Measurements from ENCODE around the gene PRELID3B.

Gene PRELID3B

DNA sequence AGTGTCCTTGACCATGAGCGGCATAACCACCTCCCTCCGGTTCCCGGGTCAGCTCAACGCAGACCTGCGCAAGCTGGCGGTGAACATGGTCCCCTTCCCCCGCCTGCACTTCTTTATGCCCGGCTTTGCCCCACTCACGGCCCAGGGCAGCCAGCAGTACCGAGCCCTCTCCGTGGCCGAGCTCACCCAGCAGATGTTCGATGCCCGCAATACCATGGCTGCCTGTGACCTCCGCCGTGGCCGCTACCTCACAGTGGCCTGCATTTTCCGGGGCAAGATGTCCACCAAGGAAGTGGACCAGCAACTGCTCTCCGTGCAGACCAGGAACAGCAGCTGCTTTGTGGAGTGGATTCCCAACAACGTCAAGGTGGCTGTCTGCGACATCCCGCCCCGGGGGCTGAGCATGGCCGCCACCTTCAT, 18.5 kb downstream of the PRELID3B start:
- Histone ChIP-seq H3K4me1 (ENCODE audit: insufficient read depth, low read length, severe bottlenecking) (peaks cover 9% of the 10 kb centered on the region), H2AFZ (ENCODE audit: low read length) (no peak overlapping the region), H3F3A (ENCODE audit: insufficient read depth, low read length) (0 out of 2 replicates have a peak, but pooled peaks cover 4% of the 10 kb centered on the region), H3K9ac (ENCODE audit: low read length) (no peak overlapping the region), H3K9me3 (ENCODE audit: low read length) (no peaks in the 10 kb centered on the region), H3K27ac (ENCODE audit: low read depth, low read length, poor library complexity, severe bottlenecking) (no peak overlapping the region), H3K4me2 (ENCODE audit: low read length) (no peak overlapping the region), H3K36me3 (ENCODE audit: insufficient read depth, low read length) (peaks cover 70% of the 10 kb centered on the region), H3K79me2 (ENCODE audit: insufficient read depth, low read length) (peaks cover 20% of the 10 kb centered on the region), H4K20me1 (ENCODE audit: insufficient read depth, low read length) (no peaks in the 10 kb centered on the region), H3K9me2 (ENCODE audit: low read depth, low read length) (no peaks in the 10 kb centered on the region), H3K27me3 (ENCODE audit: insufficient read depth, low read length) (no peaks in the 10 kb centered on the region), H3K4me3 (ENCODE audit: low read depth, low read length, poor library complexity, severe bottlenecking) (no peak overlapping the region)
- no peak for TF ChIP-seq EZH2 (IDR thresholded peaks at IDR 0.05; ENCODE audit: borderline replicate concordance, low read length)
- TF ChIP-seq, protein P1, sequence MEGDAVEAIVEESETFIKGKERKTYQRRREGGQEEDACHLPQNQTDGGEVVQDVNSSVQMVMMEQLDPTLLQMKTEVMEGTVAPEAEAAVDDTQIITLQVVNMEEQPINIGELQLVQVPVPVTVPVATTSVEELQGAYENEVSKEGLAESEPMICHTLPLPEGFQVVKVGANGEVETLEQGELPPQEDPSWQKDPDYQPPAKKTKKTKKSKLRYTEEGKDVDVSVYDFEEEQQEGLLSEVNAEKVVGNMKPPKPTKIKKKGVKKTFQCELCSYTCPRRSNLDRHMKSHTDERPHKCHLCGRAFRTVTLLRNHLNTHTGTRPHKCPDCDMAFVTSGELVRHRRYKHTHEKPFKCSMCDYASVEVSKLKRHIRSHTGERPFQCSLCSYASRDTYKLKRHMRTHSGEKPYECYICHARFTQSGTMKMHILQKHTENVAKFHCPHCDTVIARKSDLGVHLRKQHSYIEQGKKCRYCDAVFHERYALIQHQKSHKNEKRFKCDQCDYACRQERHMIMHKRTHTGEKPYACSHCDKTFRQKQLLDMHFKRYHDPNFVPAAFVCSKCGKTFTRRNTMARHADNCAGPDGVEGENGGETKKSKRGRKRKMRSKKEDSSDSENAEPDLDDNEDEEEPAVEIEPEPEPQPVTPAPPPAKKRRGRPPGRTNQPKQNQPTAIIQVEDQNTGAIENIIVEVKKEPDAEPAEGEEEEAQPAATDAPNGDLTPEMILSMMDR (IDR thresholded peaks at IDR 0.05; ENCODE audit: low read length), result no peak

DNA sequence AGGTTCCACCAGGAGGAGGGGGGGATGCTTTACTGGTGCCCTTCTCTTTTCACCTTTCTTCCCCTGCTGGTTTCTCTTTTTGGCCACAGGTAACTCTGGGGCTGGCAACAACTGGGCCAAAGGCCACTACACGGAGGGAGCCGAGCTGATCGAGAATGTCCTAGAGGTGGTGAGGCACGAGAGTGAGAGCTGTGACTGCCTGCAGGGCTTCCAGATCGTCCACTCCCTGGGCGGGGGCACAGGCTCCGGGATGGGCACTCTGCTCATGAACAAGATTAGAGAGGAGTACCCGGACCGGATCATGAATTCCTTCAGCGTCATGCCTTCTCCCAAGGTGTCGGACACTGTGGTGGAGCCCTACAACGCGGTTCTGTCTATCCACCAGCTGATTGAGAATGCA, 19.0 kb downstream of the PRELID3B start:
- Histone ChIP-seq H4K20me1 (ENCODE audit: insufficient read depth, low read length) (no peaks in the 10 kb centered on the region), H2AFZ (ENCODE audit: low read length) (no peak overlapping the region), H3K4me1 (ENCODE audit: insufficient read depth, low read length, severe bottlenecking) (peaks cover 4% of the 10 kb centered on the region), H3K79me2 (ENCODE audit: insufficient read depth, low read length) (peaks cover 15% of the 10 kb centered on the region), H3F3A (ENCODE audit: insufficient read depth, low read length) (0 out of 2 replicates have a peak, but pooled peaks cover 4% of the 10 kb centered on the region), H3K9me3 (ENCODE audit: low read length) (no peaks in the 10 kb centered on the region), H3K4me2 (ENCODE audit: low read length) (no peak overlapping the region), H3K36me3 (ENCODE audit: insufficient read depth, low read length) (peaks cover 65% of the 10 kb centered on the region), H3K4me3 (ENCODE audit: low read depth, low read length, poor library complexity, severe bottlenecking) (no peak overlapping the region), H3K27me3 (ENCODE audit: insufficient read depth, low read length) (no peaks in the 10 kb centered on the region), H3K27ac (ENCODE audit: low read depth, low read length, poor library complexity, severe bottlenecking) (no peak overlapping the region), H3K9ac (ENCODE audit: low read length) (no peak overlapping the region), H3K9me2 (ENCODE audit: low read depth, low read length) (no peaks in the 10 kb centered on the region)
- TF ChIP-seq, protein P1 (IDR thresholded peaks at IDR 0.05; ENCODE audit: low read length), result no peak
- TF ChIP-seq EZH2 (IDR thresholded peaks at IDR 0.05; ENCODE audit: borderline replicate concordance, low read length), result no peak

DNA sequence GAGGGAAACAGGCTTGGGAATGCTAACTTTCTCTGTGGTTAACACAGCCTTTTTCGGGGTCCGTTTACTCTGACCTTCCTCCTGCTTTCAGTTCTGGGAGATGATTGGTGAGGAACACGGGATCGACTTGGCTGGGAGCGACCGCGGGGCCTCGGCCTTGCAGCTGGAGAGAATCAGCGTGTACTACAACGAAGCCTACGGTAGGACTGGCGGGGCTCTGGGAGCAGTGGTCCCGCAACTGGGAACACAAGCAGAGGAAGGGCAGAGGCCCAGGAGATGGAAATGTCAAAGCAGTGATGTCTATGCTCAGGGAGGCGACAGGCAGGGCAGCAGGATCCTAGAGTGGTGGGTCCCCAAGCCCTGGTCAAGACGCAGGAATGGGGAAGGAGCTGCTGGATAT, 19.8 kb downstream of the PRELID3B start:
- Histone ChIP-seq H3K27me3 (ENCODE audit: insufficient read depth, low read length) (no peaks in the 10 kb centered on the region), H2AFZ (ENCODE audit: low read length) (no peak overlapping the region), H3K9ac (ENCODE audit: low read length) (no peak overlapping the region), H3K27ac (ENCODE audit: low read depth, low read length, poor library complexity, severe bottlenecking) (no peak overlapping the region), H3K9me2 (ENCODE audit: low read depth, low read length) (no peaks in the 10 kb centered on the region), H3K36me3 (ENCODE audit: insufficient read depth, low read length) (peaks cover 56% of the 10 kb centered on the region), H3K4me1 (ENCODE audit: insufficient read depth, low read length, severe bottlenecking) (peaks cover under 1% of the 10 kb centered on the region), H3K4me2 (ENCODE audit: low read length) (no peak overlapping the region), H4K20me1 (ENCODE audit: insufficient read depth, low read length) (no peaks in the 10 kb centered on the region), H3K4me3 (ENCODE audit: low read depth, low read length, poor library complexity, severe bottlenecking) (no peak overlapping the region), H3K9me3 (ENCODE audit: low read length) (no peaks in the 10 kb centered on the region), H3F3A (ENCODE audit: insufficient read depth, low read length) (0 out of 2 replicates have a peak, but pooled peaks cover 4% of the 10 kb centered on the region), H3K79me2 (ENCODE audit: insufficient read depth, low read length) (0 out of 2 replicates have a peak, but pooled peaks cover 7% of the 10 kb centered on the region)
- TF ChIP-seq, protein P1 (IDR thresholded peaks at IDR 0.05; ENCODE audit: low read length), result no peak
- no peak for TF ChIP-seq EZH2 (IDR thresholded peaks at IDR 0.05; ENCODE audit: borderline replicate concordance, low read length)
